ENCODE data around the gene HEG1.
A peak's percentile ranks its signal among the peaks of the same experiment; 100 is the strongest.
"Not testable (repeated sequence)": the region's sequence is repeated elsewhere in the genome, so short reads cannot be mapped to it uniquely, and the experiment has no call there.

HEG1 gene

DNA sequence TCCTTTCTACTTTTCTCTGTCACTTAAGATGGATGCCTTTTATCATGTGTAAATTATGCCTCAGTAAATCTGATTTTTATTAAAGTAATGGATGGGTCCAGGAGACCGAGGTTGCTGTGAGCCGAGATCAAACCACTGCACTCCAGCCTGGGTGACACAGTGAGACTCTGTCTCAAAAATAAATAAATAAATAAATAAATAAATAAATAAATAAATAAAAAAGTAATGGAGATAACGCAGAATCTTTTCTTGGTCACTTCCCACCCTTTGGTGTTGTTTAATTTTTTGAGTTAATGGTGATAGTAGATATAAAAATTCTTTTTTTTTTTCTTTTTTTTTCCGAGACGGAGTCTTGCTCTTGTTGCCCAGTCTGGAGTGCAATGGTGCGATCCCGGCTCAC lies 77.2 kb downstream of the HEG1 start:
- DNase-seq, result no peak

DNA sequence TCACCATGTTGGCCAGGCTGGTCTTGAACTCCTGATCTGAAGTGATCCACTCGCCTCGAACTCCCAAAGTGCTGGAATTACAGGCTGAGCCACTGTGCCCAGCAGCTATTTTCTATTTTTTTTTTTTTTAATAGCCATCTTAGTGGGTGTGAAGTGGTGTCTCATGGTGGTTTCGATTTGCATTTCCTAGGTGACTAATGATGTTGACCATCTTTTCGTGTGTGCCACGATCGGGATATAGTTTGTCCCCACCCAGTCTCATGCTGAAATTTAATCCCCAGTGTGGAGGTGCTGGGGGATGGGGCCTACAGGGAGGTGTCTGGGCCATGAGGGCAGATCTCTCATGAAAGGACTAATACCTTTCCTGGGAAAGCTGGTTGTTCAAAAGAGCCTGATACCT lies 79.4 kb downstream of the HEG1 start:
- no peak for DNase-seq

DNA sequence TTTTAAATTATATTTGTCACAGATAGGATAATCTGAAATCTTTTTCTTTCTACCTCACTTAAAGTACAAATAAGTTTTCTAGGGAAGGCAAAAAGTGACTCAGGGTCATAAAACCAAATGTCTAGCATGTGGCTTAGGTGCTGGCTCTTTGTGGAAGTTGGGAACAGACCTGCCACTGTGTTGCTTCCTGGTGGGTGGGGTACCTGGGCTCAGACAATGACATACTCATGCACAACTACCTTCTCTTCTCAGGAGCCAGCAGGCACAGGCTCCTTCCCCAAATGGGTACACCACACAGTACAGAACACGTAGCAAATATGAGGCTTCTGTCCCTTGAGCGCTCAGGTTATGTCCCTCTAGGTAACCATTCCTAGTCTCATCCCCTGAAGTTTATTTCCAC lies 81.1 kb downstream of the HEG1 start:
- DNase-seq, result no peak

DNA sequence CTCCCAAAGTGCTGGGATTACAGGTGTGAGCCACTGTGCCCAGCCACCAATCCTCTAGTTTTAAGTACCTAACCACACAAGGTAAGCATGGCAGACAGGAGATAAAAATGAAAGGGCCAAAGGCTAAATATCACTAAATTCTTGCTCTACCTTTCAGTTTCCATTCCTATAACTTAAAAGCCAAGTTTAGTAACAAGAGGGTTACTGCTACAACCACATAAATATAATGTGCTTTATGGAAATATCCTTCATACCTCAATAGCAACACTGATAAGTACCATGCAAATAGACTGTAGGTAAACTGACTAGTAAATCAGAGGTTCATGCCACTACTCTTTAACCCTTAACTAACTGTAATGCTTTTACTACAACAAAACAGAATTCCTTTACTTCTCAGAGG lies 82.5 kb downstream of the HEG1 start:
- no peak for DNase-seq

DNA sequence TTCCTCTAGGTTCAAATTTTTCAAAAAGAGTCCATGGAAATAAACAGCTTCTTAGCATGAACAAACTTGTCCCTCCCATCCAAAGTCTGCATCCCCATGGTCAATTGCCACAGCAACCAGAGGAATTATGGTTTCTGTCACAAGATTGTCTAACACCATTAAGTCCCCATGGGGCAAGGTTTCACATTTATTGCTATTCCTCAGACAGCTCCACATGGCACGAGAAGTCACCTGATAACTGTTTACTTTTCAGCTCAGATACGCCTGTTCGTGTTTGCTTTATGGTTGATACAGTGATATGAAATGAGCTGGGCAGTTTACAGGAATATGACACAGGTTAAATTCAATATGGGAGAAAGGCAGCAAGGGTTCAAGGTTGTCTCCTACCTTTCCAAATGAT lies 83.3 kb downstream of the HEG1 start:
- no peak for DNase-seq

DNA sequence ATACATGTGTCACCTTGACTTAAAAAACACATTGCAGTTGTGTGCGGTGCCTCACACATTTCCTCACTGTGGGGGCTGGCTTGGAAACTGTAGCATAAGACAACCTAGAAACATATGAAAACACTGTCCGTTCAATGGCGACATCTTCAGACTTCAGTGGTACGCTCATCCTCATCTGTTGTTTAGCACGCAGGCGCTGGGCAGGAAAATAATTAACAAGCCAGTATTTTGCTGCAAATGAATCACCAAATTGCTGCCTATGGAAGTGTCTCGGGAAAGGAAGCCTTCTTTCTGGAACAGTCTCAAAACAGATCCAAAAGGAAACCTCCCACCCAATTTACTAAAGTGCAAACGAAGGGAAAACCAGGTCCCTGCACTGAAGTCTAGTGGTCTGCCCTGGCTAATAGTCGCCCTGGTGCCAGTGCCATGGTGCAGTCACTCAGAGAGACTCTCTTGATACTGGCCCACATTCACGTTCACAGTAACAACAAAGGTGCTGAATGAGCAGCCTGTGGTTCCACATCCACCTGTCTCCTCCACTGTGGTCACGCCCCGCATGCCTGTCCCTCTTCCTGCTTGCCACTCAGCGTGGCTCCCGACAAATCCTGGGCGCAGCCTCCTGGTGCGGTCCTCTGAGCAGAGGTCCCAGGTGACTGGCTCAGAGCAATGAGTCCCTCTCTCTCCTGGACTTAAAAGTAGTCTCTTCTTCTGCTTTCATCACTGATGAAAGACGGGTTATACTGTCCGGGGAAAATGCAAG lies 85.7 kb downstream of the HEG1 start:
- DNase-seq, result no peak

DNA sequence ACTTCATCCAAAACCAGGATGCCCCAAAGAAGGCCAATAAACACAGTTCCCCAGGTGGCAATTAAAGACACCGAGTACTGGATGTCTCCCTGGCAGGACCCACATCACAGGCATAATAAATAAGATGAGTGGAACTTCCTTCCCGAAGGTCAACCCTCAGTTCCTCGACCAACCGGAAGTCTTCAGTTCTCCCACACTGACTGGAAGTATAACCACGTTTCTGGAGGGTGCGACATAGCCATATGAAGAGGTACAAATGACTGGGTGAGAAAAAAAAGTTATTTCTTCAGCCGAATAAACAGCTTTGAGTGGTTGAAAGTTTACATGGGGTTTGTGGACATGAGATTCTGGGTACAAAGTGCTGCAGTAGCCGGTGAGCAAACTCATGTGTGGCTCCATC lies 86.6 kb downstream of the HEG1 start:
- no peak for DNase-seq

DNA sequence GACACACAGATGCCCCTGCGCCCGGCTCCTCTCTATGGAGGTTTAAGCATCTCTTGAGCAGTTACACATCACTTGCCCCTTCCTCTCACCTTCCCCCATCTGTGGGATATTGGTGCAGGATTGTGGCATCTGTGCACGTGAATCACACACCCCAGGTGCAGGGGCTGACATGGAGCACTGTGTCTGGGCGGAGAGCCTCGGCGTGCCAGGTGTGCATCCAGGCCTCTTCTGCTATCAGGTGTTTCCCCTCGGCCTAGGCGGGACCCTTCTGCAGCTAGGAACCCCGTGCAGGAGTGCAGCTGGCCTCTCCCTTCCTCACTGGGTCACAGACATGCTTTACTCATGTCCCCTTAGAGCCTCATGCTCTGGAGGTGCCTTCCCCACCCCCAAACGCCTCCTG lies 87.8 kb downstream of the HEG1 start:
- no peak for DNase-seq

DNA sequence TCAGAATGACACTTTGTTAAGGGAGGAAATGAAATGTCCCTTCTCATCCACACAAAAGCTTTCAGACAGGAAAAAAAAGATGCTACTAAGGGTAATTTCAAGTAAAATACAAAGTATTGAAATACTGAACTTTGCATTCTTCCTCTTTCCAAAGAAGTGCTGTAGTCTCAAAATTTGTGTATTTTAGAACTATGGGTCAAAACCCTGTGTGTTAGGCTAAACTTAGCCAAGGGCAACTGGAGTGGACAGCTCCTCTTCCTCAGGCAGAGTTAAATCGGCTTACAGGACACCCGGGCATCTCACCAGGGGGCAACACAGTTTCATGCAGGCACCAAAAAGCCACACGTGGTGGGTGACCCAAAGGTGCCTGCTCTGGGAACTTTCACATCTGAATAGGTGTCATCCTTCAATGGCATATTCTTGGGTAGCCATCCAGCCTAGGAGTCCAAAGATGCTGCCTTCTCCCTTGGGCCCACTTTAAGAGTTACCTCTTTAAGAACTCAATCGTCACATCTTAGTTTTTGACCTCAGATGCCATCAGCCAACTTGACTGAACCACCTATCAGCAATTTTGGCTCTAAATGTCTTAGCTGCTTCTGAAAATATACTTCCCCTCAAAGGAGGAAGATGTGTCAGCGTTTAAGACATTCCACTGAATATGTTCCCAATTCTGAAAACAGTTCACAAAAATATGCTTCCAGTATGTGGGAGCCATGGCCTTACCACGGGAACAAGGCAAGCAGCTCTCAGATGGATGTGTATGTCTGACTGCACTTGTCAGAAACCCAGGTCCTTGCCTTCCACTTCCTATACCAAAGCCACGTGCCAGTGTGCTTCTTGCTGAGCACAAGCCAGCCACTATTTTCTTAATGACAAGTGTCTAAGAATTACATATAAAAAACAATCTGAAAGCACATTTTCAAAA lies 89.0 kb downstream of the HEG1 start:
- no peak for DNase-seq

DNA sequence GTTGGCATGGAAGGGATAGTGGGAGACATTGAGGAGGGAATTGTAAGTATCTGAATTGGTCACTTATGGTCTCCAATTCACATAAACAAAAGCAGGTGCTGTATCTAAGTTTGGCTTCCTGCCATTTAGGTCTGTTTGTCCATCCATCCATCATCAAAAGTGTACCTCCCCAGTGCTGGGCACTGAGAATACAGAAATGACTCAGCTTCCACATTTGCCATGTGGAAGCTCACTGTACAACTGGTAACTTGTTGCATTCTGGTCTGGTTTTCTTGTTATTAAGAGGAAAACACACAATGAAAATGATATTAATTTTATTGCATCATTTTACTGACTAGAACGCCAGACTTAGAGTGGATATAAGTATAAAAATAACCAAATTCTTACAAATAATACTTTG lies 90.4 kb downstream of the HEG1 start:
- DNase-seq, result no peak

DNA sequence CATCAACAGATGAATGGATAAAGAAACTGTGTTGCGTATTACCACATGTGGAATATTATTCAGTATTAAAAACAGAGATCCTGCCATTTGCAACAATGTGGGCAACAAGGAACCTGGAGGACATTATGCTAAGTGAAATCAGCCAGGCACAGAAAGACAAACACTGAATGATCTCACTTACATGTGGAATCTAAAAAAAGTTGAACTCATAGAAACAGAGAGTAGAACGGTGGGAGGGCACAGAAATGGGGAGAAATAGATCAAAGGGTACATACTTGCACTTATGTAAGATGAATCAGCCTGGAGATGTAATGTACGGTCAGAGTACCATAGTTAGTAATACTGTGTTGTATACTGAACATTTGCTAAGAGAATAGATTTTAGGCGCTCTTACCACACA lies 91.4 kb downstream of the HEG1 start:
- no peak for DNase-seq

DNA sequence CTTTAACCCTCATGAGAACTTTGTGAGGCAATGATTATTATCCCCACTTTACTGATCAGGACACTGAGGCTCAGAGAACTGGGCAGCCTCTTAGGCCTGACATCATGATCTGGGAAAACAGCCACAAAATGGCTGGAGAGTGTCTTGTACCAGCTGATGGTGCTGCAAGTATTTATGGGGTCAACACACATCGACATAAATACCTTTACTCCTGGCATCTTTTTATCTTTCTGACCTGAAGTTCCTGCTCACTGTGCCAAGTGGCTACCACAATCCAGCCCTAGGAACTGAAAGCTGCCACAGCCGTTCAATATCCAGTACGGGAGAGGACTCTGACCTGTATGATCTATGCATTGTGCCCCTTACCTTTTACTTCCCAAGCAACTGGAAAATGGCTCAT lies 92.0 kb downstream of the HEG1 start:
- DNase-seq, result no peak

DNA sequence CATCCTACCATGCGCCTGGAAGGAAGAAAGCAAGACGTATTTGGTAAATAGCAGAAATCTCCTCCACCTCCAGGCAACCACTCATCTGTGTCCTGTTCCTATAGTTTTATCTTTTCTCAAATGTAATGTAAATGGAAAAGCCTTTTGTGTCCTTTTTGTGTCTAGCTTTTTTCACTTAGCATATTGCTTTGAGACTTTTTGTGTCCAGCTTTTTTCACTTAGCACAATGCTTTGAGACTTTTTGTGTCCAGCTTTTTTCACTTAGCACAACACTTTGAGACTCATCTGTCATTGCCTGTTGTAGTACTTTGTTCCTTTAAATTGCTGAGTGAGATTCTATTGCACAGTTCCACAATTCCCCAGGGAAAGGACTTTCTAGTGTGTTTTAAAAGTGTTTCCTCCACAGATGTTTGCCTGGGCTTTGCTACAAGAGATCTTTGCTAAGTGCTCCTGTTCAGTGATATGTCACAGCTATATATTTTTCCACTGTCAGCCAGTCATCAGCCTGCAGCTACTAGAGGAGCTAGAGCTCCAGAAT lies 93.3 kb downstream of the HEG1 start:
- no peak for DNase-seq

DNA sequence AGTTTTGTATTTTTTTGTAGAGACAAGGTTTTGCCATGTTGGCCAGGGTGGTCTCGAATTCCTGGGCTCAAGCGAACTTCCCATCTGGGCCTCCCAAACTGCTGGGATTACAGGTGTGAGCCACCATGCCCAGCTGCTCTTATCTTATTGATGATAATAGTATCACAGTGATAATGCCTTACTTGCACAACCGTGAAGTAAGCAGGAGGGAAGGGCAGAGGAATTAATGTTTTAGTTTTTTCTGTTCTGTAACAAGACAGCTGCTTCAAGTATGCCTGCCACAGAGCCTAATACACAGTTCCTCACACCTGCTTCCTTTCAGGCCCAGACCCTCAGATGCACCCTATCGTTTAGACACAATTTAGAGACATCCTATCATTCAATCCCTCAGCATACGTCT lies 95.1 kb downstream of the HEG1 start:
- no peak for DNase-seq

DNA sequence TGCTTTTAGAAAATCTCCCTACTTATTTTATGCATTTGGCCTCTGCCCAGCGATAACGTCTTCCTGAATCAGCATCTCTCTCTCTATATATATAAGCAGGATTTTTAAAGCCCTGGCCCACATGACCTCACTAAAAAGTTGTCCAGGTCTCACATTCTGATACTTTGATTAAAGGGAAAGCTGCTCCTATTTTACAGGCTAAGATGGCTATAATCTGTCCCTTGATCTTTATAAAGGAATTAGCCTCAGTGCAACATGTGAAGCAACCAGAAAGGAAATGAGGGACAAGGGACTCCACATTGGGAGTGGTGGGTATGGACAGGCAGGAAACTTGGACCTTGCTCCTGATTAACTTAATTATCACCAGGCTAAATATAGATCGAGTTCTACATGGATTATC lies 95.7 kb downstream of the HEG1 start:
- no peak for DNase-seq

DNA sequence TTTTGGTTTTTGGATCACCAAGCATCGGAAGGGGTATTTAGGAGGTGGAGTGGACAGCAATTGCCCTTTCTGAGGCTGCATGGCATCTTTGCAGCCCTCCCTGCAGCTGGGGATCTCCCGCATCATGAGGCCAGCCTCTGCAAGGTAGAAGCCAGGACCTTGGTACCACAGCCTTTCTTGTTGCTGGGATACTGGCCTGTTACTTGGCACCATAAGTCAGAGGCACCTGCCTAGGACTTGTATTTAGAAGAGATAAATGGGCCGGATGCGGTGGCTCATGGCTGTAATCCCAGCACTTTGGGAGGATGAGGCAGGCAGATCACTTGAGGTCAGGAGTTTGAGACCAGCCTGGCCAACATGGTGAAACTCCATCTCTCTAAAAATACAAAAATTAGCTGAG lies 97.8 kb downstream of the HEG1 start:
- not testable (repeated sequence) for DNase-seq

DNA sequence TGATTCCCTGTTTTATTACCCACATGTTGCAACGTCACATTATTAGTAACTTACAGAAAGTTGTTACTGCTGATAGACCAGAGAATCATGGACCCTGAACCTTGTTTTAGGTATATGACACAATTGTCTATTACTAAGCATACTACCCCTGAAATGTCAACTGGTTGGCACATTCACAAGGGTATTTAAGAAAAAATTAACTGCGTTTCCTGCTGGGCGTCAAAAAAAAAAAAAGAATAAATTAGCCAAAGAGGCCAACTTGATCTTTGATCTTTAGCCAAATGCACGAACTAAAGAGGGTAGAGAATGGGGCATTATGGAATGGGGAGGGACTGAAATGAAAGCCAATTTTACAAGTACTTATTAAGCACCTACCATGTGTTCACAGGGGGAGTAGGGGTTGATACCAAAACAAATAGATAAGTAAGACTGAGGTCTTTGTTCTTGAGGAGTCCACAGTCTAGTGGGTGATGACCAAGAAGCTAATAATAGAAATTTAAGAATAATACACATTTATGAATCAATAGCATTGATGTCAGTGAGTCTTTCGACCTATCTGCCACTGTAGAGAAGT lies 103.4 kb downstream of the HEG1 start:
- DNase-seq, result no peak

DNA sequence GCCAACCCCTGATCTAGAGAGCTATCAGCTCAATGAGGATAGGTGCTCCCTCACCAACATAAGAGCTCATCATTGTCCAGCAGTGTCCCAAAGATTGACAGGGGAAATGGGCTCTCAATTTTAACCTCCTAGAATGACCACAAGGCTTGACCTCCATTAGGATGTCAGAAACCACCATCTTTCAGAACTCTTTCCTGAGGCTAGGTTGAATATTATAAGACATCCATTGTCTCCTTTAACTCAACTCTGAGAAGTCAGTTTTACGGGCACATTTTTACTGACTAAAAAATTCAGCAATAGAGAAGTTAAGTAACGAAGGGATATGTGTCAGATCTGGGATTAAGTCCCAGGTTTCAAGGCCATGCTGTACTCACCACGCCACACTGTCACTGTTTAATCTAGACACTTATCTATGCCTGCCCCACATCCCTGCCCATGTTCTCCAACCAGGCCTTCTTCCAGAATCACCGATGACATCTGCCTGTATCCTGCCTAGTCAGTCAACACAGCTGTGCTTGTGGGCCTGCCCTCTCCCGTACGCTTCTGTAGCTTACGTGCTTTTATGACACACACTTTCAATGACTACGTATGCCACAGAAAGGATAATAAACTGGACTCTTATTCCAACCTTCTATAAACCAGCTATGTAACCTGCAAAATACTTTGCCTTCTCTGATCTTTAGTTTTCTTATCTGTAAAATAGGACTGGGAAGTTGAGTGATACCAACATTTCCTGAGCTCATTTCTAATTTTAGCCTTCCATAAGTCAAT lies 104.1 kb downstream of the HEG1 start:
- no peak for DNase-seq

DNA sequence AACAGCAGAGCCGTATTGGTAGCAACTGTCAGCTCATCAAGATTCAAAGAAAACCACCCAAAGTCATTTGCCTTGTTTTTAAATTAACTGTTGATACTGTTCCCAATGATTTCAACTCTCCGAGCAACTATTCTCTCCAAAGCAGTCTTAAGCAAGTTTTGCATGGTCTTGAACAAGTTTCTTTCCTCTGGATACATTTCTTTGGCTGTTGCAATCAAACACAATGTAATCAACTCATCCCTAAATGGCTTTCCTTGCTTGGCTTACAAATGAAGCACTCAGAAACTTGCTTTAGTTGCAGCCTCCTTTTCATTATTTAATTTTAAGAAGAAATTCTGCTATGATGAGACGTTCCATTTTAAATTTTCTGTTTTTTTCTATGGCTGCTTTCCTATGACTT lies 105.8 kb downstream of the HEG1 start:
- DNase-seq, result no peak

DNA sequence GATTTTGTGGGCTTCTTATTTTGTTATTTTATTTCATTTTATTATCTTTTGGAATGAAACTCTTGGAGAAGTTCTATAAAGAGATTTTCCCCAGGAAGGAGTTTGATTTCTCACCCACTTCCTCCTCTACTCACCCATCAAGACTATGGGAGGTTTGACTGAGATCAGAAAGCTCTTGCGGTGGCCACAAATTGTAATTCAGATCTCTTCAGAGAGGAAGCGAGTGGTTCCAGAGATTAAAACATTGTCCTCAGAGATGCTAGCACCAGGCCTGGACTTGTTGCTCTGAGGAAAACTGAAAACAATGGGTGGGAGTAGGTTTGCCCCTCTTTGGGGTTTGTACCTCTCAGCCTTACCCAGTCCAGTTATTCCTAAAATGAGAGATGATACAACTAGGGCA lies 113.2 kb downstream of the HEG1 start:
- no peak for DNase-seq

DNA sequence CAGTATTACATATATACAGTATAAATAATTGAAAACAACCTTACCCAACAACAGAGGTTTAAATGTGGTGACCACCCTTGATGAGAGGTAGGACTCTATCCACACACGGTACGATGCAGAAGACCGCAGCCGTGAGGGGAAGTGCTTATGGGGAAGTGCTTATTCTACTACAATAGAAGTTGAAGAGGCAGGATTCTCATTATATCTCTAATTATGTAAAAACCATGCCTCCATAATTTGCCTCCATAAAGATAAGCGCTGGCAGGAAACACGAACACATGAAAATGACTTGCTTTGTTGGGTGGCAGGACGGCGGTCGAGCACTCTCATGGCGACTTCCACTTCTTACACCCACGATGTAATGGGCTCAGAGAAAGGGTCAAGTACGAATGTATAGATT lies 114.0 kb downstream of the HEG1 start:
- peak; percentile 15 for DNase-seq

DNA sequence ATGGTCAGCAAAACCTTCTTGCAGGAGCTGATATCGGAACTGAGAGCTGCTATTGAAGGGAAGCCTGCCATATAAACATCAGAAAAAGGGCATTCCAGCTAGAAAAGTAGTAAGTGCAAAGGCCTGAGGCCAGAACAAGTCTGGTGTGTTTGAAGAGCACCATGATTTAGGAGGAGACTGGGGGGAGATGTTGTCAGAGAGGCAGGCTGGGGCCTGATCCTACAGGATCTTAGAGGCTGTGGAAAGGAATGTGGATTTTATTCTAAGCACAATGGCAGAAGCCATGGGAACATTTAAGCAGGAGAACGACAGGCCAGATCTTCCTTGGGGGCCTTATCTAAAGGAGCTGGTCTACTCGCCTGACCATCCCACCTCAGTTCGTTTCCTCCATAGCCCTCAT lies 116.1 kb downstream of the HEG1 start:
- no peak for DNase-seq

DNA sequence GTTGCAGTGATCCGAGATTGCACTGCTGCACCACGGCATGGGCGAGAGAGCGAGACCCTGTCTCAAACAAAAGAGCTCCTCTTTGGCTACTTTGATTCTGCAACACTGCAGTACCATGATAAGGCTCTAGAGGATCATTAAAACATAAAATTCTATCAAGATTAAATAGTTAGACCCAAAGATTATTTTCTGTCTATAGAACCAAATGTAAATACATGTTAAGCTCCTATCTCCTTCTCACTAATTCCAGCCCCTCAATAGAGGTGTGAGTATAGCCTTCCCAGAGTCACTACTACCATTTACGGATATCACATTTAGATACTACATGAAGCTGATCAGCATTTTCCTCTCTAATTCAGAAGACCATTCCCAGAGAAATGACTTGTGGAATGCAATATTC lies 116.9 kb downstream of the HEG1 start:
- DNase-seq, result no peak
